Fibroblast of lung (primary cell): ENCODE results near the gene LRP1. TPM values are rescaled to one million over a fixed set of nuclear protein-coding genes. Genes with fewer than 3 reads are reported as not detected.

Source experiments
- DNase-seq, 2 donors: peaks; one replicate each; pipeline versions ENCODE4 v3.0.0 to v3.0.0-alpha.2; 2010; ENCODE audit warnings: low read depth in 2 of 2
- H2AFZ ChIP-seq: 2 replicates; pipeline ENCODE4 v1.5.1; 2012; ENCODE audit warnings: low read length, control low read depth, inconsistent platforms
- H3K27ac ChIP-seq: 2 replicates; pipeline ENCODE4 v1.5.1; 2011; ENCODE audit warnings: low read length, control low read depth; ENCODE audit not compliant: insufficient read depth
- H3K27me3 ChIP-seq: 2 replicates; pipeline ENCODE4 v1.5.1; 2011; ENCODE audit warnings: mild to moderate bottlenecking, low read length; ENCODE audit not compliant: control insufficient read depth, insufficient read depth
- H3K36me3 ChIP-seq: 2 replicates; pipeline ENCODE4 v1.5.1; 2011; ENCODE audit warnings: low read length; ENCODE audit not compliant: control insufficient read depth, insufficient read depth
- H3K4me1 ChIP-seq: 2 replicates; pipeline ENCODE4 v1.5.1; 2011; ENCODE audit warnings: low read length; ENCODE audit not compliant: control insufficient read depth, insufficient read depth; ENCODE audit errors: extremely low read depth
- H3K4me2 ChIP-seq: 2 replicates; pipeline ENCODE4 v1.5.1; 2011; ENCODE audit warnings: low read length, control low read depth; ENCODE audit not compliant: insufficient read depth; ENCODE audit errors: extremely low read depth
- H3K4me3 ChIP-seq, 4 experiments: fragments of 200-600 bp in 1 of 4; sonication (generic) in 1 of 4; replicated peaks in 1 of 4; 2 replicates each; pipeline ENCODE4 v1.5.1; 2011 to 2016; ENCODE audit warnings: low read length in 4 of 4, low read depth in 3 of 4, mild to moderate bottlenecking in 3 of 4, control low read depth in 2 of 4, inconsistent platforms in 1 of 4, mixed read lengths in 1 of 4; ENCODE audit not compliant: insufficient read depth in 1 of 4; ENCODE audit errors: control extremely low read depth in 1 of 4
- H3K79me2 ChIP-seq: 2 replicates; pipeline ENCODE4 v1.5.1; 2012; ENCODE audit warnings: mild to moderate bottlenecking, low read length, inconsistent platforms; ENCODE audit not compliant: control insufficient read depth, insufficient read depth
- H3K9ac ChIP-seq: 2 replicates; pipeline ENCODE4 v1.5.1; 2011; ENCODE audit warnings: mild to moderate bottlenecking, low read length, control low read depth; ENCODE audit not compliant: insufficient read depth
- H3K9me3 ChIP-seq: 2 replicates; pipeline ENCODE4 v1.5.1; 2012; ENCODE audit warnings: low read depth, low read length; ENCODE audit not compliant: control insufficient read depth, insufficient read depth
- H4K20me1 ChIP-seq: 2 replicates; pipeline ENCODE4 v1.5.1; 2011; ENCODE audit warnings: low read length; ENCODE audit not compliant: control insufficient read depth, insufficient read depth; ENCODE audit errors: extremely low read depth
- EZH2 ChIP-seq: IDR thresholded peaks from 2 replicates; pipeline ENCODE4 v1.5.1; 2012; ENCODE audit warnings: low read length, control low read depth, mild to moderate bottlenecking; ENCODE audit errors: missing control alignments
- polyA plus RNA-seq, 2 donors: library from polyadenylated mRNA; depleted of rRNA in 1 of 2; stranded (reverse) in 1 of 2; unstranded in 1 of 2; fragments of >200 nt; gene quantifications; 2 replicates each; pipeline ENCODE4 v1.2.1, GENCODE V29; 2011 to 2012; ENCODE audit warnings: missing spikeins in 1 of 2
- total RNA-seq: library from RNA; depleted of rRNA; stranded (reverse); fragments of >200 nt; gene quantifications from 2 replicates; pipeline ENCODE4 v1.2.1, GENCODE V29; 2014
- TF ChIP-seq, protein P1 (sequence below), 2 donors: IDR thresholded peaks in 1 of 2; conservative IDR thresholded peaks in 1 of 2; 1 replicate in 1 of 2; 2 replicates in 1 of 2; pipeline ENCODE4 v1.5.1; 2011 to 2012; ENCODE audit warnings: low read length in 2 of 2, control low read depth in 1 of 2, inconsistent platforms in 1 of 2, low read depth in 1 of 2, mild to moderate bottlenecking in 1 of 2

The LRP1 gene
- total and polyA plus RNA-seq, 2 donors (not counting 1 experiment from before 2014, with no cell fraction given), result 92.2 to 464 TPM

DNA sequence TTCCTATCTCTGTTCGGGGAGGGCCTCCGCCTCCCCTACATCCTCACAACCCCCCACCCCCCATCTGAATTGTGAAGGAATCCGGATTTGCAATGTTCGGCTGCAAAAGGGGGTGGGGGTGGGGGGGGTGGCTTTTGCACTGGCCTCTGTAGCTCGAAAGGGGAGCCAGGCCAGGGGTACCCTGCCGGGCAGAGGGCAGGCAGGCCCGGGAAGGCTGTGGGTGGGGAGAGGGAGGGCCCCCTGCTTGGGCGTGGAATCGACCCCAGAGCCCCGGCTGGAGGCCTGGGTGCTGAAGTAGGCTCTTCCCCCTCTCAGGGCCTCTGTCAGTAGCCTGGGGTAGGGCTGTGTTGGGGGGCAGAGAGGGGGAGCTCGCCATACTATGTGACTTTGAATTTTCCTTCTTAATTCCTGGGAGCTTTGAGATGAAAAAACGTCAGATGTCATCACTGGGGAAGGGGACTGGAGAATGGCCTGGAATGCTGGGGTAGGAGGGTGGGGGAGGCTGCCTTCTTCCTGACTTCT, 1.1 kb downstream of the LRP1 start:
- peaks cover 39% of the 10 kb centered on the region for H3K4me1 ChIP-seq
- H4K20me1 ChIP-seq, result no peaks in the 10 kb centered on the region
- TF ChIP-seq EZH2, result no peak
- TF ChIP-seq, protein P1, sequence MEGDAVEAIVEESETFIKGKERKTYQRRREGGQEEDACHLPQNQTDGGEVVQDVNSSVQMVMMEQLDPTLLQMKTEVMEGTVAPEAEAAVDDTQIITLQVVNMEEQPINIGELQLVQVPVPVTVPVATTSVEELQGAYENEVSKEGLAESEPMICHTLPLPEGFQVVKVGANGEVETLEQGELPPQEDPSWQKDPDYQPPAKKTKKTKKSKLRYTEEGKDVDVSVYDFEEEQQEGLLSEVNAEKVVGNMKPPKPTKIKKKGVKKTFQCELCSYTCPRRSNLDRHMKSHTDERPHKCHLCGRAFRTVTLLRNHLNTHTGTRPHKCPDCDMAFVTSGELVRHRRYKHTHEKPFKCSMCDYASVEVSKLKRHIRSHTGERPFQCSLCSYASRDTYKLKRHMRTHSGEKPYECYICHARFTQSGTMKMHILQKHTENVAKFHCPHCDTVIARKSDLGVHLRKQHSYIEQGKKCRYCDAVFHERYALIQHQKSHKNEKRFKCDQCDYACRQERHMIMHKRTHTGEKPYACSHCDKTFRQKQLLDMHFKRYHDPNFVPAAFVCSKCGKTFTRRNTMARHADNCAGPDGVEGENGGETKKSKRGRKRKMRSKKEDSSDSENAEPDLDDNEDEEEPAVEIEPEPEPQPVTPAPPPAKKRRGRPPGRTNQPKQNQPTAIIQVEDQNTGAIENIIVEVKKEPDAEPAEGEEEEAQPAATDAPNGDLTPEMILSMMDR (conservative IDR thresholded peaks at IDR 0.05 in 1 of 2, IDR thresholded peaks at IDR 0.05 in 1 of 2; ENCODE audit: low read depth in 1 of 2, low read length in 2 of 2), result no peak
- peaks cover 58% of the 10 kb centered on the region for H3K79me2 ChIP-seq
- H3K4me3 ChIP-seq, result peak overlapping the region; percentile 70 to 95 (median 91)
- peak overlapping the region; percentile 73 for H3K27ac ChIP-seq
- DNase-seq, result no peak
- peak overlapping the region; percentile 95 for H3K4me2 ChIP-seq
- no peaks in the 10 kb centered on the region for H3K27me3 ChIP-seq
- no peaks in the 10 kb centered on the region for H3K9me3 ChIP-seq
- peaks cover 4% of the 10 kb centered on the region for H3K36me3 ChIP-seq
- no peak overlapping the region for H2AFZ ChIP-seq
- H3K9ac ChIP-seq, result peak overlapping the region; percentile 77

DNA sequence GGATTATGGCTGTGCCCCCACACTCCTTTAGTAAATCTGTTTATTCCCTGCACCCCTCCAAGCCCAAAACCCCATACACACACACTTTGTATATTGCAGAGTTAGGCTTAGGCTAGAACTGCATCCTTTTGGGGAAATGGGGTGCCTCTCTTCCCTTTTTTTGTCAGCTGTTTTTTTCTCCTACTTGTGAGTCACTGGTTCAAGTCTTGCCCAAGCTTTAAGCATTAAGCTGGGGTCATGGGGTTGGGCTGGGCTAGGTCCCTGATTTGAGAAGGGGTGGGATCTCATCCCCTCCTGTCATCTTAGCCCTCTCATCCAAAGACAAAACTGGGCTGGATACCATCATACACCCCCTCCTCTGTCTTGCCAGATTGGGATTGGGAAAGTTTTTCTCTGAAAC, 1.6 kb downstream of the LRP1 start:
- Histone ChIP-seq H3K36me3 (peaks cover 4% of the 10 kb centered on the region), H3K4me1 (peaks cover 40% of the 10 kb centered on the region), H3K79me2 (peaks cover 61% of the 10 kb centered on the region), H3K9me3 (no peaks in the 10 kb centered on the region), H3K27me3 (no peaks in the 10 kb centered on the region), H3K27ac (peak overlapping the region; percentile 73), H3K4me3 (peak overlapping the region; percentile 70 to 95 (median 91)), H4K20me1 (no peaks in the 10 kb centered on the region), H3K4me2 (peak overlapping the region; percentile 95), H2AFZ (no peak overlapping the region), H3K9ac (peak overlapping the region; percentile 77)
- DNase-seq, result peak in 1 of 2 donors; percentile 57
- TF ChIP-seq, protein P1 (conservative IDR thresholded peaks at IDR 0.05 in 1 of 2, IDR thresholded peaks at IDR 0.05 in 1 of 2; ENCODE audit: low read depth in 1 of 2, low read length in 2 of 2), result no peak
- no peak for TF ChIP-seq EZH2

DNA sequence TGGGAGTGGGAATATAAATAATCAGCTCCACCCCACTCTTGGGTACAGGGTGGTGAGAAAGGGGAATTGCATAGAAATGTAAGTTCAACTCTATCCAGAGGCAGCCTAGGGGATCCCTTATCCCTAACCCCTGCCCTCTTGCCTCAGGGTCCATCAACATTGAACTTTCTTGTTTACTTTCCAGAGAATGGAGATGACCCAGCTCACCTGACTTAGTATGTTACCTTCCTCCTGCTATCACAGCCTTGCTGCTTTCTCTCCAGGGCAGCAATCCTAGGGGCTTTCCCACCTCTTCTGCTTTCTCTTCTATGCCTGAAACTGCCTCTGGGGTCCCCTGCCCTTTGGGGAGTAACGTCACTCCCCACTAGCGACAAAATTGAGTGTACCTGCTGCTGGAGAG, 2.7 kb downstream of the LRP1 start:
- H3K79me2 ChIP-seq, result peaks cover 71% of the 10 kb centered on the region
- TF ChIP-seq, protein P1 (conservative IDR thresholded peaks at IDR 0.05 in 1 of 2, IDR thresholded peaks at IDR 0.05 in 1 of 2; ENCODE audit: low read depth in 1 of 2, low read length in 2 of 2), result no peak
- no peak for TF ChIP-seq EZH2
- no peaks in the 10 kb centered on the region for H3K9me3 ChIP-seq
- H3K27ac ChIP-seq, result peak overlapping the region; percentile 73
- peak overlapping the region; percentile 13 for H3K9ac ChIP-seq
- no peaks in the 10 kb centered on the region for H3K27me3 ChIP-seq
- H3K4me3 ChIP-seq, result peak overlapping the region; percentile 70 to 95 (median 91)
- no peaks in the 10 kb centered on the region for H4K20me1 ChIP-seq
- DNase-seq, result no peak
- peaks cover 50% of the 10 kb centered on the region for H3K4me1 ChIP-seq
- peak overlapping the region; percentile 95 for H3K4me2 ChIP-seq
- peaks cover 4% of the 10 kb centered on the region for H3K36me3 ChIP-seq
- no peak overlapping the region for H2AFZ ChIP-seq
